ENCODE measurements around the gene JAKMIP3.
A peak's percentile ranks its signal among the peaks of the same experiment; 100 is the strongest.

Gene JAKMIP3

GRCh38 chr10:132110111-132110521 lies 44.4 kb downstream of the JAKMIP3 start:
- DNase-seq (ENCODE audit: low spot score): peak; percentile 56

- DNase-seq (ENCODE audit: low spot score): no peak
Measured at GRCh38 chr10:132110713-132111112, 45.0 kb downstream of the JAKMIP3 start.

GRCh38 chr10:132111121-132111731 lies 45.5 kb downstream of the JAKMIP3 start:
- no peak for DNase-seq (ENCODE audit: low spot score)

- DNase-seq (ENCODE audit: low spot score): no peak
Measured at GRCh38 chr10:132111871-132112341, 46.2 kb downstream of the JAKMIP3 start.

GRCh38 chr10:132112611-132113010 lies 46.9 kb downstream of the JAKMIP3 start:
- DNase-seq (ENCODE audit: low spot score): no peak

GRCh38 chr10:132113206-132113605 lies 47.5 kb downstream of the JAKMIP3 start:
- no peak for DNase-seq (ENCODE audit: low spot score)

- DNase-seq (ENCODE audit: low spot score): no peak
Measured at GRCh38 chr10:132113766-132114365, 48.1 kb downstream of the JAKMIP3 start.

GRCh38 chr10:132114953-132115520 lies 49.3 kb downstream of the JAKMIP3 start:
- no peak for DNase-seq (ENCODE audit: low spot score)

Measured in SK-N-DZ (cell line).